GM18511 (cell line): ENCODE results near the gene DUOXA1.

ENCODE experiments used
- ATAC-seq: cut with Tn5 transposase; IDR thresholded peaks from one replicate; pipeline ENCODE4 v1.9.1; 2021; ENCODE audit warnings: mild to moderate bottlenecking, moderate library complexity; ENCODE audit not compliant: unreplicated experiment

The DUOXA1 gene

GRCh38 chr15:45129651-45130129 lies at the start of gene DUOXA1, which contains the start of gene DUOX1:
DUOXA1 (minus strand) TSS chr15:45129879; CDS start chr15:45123014, 6,865 bp downstream.
DUOX1 (plus strand) TSS chr15:45129994; CDS start chr15:45131967, 1,973 bp downstream.
- no peak for ATAC-seq

- no peak for ATAC-seq
These were observed 47.6 kb upstream of the DUOXA1 start for GRCh38 chr15:45177285-45177684.

DNA sequence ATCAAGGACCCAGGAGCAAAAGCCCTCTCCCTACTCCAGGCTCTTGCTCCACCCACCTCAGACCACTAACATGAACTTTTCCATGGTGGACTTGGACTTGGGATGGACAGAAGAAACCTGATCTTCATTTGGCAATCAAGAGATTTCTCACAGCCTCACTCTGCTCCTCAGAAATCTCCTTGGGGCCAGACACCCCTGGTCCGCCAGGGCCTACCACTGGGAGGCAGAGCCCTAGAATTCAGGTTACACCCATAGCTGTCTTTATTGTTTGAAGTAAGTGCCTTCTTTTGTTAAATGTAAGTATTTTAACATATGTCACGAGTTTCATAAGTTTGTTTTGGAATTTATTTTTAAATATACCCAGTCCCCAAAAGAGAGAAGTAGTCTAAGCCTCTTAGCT lies 44.9 kb upstream of the DUOXA1 start:
- no peak for ATAC-seq

DNA sequence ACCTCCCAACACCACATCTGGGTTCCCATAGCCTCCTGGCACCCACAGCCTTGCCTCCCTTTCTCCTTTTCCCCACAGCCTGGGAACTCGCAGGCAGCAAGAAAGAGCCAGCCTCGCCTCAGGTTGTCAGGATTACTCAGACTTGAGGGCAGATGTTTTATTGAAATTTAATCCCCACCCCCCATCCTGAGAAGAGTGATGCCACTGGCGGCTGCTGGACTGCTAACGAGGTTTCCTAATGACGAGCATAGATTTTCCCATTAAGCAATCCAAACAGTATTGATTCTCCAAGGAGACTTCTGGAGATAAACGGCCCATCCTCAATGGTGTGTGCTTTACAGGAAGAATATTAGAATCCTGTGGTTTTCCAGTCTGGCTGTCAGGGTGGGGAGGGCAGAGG lies 44.4 kb upstream of the DUOXA1 start:
- no peak for ATAC-seq

DNA sequence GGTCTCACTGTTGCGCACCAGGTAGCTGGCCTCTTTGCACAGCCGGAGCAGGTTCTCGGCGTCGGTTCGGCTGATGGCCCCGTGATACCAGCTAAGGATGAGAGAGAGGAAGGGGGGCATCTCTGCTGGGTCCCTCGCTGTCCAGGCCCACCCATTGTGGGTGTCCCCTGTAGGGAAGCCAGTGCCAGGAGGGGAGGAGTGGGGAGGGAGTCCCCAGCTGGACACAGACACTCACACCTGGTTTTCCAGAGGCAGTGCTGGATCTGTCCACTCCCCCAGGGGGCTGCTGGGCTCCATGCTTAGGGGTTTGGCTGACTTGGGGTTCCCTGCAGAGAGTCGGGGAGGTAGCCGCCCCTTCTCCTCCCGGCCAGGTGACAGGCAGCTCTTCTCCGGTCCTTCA lies 42.2 kb upstream of the DUOXA1 start:
- ATAC-seq: no peak

DNA sequence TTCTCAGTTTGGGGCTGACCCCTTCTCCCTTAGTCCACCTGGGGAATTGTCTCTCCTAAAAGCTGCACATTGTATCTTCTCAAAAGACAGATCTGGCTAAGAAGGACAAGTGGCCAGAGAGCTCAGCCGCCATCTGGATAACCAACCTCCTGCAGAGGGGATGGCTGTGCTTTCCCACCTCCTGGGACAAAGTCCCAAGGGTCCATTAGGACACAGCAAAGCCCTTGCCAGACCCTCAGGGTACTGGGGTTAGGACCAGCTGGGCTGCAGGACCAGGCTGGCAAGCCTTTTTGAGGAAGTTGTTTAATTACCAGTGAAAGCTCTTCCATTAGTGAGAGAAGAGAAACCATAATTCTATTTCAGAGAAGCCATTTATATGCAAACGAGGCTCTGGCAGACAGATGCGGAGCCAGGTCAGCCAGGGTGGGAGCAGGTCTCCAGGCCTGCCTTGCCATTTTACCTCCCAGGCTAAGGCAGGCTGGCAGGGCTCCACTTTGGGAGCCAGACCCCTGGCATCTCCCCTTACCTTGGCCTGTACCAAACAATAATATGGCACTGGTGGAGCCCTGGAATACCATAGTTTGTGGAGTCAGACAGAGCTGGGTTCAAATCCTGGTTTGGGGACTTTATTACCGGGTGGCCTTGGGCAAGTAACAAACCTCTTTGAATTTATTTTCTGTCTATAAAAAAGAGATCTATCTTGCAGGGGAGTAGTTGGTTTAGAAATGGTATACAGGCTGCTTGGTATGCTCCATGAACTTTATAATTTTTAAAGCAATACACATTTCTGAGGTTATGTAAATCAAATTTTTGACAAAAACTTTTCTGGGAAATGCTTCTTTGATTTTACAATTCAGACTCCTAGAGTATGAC lies 40.2 kb upstream of the DUOXA1 start:
- ATAC-seq: no peak

- ATAC-seq: no peak
These were observed 39.3 kb upstream of the DUOXA1 start for GRCh38 chr15:45168751-45169551.

DNA sequence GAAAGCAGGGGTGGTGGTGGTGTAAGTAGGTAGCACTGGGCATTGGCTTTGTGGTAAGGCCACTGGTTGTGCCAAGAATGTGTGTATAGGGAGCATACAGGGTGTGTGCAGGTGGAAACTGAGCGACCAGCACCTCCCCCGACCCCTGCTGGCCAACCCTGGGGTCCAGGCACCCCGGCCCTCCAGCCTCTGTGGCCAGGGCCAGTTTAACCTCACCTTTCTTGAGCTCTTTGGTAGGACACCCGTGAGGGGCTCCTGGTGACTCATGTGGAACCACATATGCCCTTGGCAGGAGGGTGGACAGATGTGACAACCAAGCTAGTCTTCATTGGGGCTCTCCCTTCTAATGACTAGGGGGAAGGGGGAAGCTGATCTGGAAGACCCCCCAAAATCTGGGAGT lies 38.6 kb upstream of the DUOXA1 start:
- no peak for ATAC-seq

- ATAC-seq: no peak
These were observed 38.0 kb upstream of the DUOXA1 start for GRCh38 chr15:45167631-45168205.

DNA sequence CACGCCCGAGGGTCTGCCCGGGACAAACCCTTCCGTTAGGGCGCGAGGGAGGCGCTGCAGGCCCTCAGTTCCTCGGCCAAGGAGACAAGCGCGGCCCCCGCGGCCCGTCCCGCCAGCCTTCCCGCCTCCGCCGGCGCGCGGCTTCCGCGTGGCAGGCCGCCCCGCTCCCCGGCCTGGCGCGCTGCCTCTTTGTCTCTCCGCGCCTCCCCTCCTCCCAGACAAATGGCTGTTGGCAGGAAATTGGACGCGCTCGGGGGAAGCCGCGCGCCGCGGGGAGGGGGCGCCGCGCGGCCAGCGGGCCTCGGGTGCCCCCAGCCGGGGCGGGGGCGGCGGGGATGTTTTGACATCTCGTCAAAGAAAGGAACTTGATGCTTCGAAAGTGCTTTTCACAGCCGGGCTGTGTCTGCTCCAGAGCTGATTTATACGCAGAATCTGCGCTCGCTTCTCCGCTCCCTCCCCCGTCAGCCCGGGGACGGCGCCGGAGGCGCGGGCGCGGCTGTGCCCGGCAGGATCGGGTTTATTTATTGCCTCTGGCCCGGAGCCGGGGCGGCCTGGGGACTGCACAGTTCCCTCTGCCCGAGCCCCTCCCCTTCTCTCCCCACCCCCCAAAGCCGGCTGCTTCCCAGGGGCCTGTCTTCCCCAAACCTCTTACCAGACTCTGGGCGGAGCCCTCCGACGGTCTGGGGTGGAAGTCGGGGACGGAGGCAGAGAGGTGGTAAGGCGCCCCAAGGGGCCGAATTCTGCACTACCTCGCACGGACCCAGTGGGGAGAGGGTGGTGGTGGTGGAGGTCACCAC lies 37.4 kb upstream of the DUOXA1 start:
- ATAC-seq: peak; percentile 94

GRCh38 chr15:45165536-45165935 lies 35.9 kb upstream of the DUOXA1 start:
- no peak for ATAC-seq

GRCh38 chr15:45164914-45165313 lies 35.2 kb upstream of the DUOXA1 start:
- ATAC-seq: no peak

DNA sequence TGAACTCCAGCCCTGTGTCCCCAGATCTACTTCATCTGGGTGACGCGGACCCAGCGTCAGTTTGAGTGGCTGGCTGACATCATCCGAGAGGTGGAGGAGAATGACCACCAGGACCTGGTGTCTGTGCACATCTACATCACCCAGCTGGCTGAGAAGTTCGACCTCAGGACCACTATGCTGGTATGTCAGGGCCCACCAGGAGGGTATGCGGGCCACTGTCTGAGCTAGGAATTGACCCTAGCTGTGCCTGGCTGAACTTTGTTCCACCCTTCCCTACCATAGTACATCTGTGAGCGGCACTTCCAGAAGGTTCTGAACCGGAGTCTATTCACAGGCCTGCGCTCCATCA lies 33.8 kb upstream of the DUOXA1 start:
- ATAC-seq: no peak

- peak; percentile 46 for ATAC-seq
These were observed 33.3 kb upstream of the DUOXA1 start for GRCh38 chr15:45162771-45163507.

- no peak for ATAC-seq
These were observed 32.0 kb upstream of the DUOXA1 start for GRCh38 chr15:45161666-45162065.

GRCh38 chr15:45157974-45158373 lies 28.3 kb upstream of the DUOXA1 start:
- no peak for ATAC-seq

DNA sequence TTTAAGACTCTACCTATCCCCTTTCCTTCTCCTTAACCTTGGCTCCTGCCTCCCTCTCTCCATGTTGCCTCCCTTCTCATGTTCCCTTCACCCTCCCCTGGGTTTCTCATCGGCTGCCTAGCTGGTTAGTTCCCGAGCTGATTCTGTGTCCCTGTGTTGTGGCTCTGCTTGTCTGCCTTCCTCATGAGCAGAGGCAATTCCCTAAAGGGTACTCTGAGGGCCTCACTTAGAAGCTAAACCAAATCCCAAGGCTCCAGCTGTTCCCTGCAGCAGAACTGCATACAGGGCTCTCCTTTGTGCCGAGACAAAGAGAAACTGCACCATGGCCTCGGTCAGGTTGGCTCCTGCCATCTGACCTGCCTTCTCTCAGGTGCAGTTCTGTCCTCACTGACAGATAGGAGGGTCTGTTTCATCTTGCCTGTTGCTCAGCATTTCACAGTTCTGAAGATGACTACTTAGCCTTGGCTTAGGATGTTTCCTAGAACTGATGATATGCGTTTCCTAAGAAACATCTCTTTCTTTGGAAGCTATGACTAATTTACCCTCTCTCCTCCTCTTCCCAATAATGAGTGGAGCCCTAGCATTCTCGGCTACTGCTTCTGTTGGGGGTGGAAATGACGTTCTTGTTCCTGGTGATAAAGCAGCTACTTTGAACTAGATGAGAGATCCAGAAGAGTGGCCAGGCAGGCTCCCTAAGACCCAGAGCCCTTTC lies 27.2 kb upstream of the DUOXA1 start:
- ATAC-seq: no peak

- no peak for ATAC-seq
These were observed 26.1 kb upstream of the DUOXA1 start for GRCh38 chr15:45155739-45156138.
